ENCODE measurements around the gene RRP1.

DNA sequence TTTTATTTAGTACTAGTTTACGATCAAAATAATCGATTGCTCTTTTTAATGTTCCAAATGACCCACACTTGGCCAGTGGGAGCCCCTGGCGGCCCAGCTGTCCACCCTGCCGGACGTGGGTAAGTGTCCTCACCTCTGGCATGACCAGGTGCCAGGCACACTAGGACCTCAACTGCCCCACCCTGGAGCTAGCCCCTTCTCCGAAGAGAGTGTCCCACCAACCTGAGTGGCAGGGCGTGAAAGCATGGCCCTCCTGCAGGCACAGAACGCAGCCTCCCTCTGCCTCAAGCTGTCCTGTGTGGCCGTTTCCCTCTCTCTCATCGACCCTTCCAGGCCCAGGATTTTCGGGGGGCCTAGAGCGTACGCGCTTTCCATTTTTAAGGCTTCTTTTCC lies 42.8 kb downstream of the RRP1 start:
- no peak for TF ChIP-seq MYC (IDR thresholded peaks at IDR 0.05; ENCODE audit: low read depth, low read length)
- no peak for TF ChIP-seq MYC (CRISPR knock-in tag; IDR thresholded peaks at IDR 0.05; ENCODE audit: borderline replicate concordance, low read depth)
- no peak for TF ChIP-seq HDAC3 (IDR thresholded peaks at IDR 0.05; ENCODE audit: borderline replicate concordance, partially characterized antibody)
- no peak for TF ChIP-seq POLR2A (conservative IDR thresholded peaks at IDR 0.05)
- no peak for TF ChIP-seq CHCHD3 (CRISPR knock-in tag; IDR thresholded peaks at IDR 0.05)
- TF ChIP-seq, protein P1, sequence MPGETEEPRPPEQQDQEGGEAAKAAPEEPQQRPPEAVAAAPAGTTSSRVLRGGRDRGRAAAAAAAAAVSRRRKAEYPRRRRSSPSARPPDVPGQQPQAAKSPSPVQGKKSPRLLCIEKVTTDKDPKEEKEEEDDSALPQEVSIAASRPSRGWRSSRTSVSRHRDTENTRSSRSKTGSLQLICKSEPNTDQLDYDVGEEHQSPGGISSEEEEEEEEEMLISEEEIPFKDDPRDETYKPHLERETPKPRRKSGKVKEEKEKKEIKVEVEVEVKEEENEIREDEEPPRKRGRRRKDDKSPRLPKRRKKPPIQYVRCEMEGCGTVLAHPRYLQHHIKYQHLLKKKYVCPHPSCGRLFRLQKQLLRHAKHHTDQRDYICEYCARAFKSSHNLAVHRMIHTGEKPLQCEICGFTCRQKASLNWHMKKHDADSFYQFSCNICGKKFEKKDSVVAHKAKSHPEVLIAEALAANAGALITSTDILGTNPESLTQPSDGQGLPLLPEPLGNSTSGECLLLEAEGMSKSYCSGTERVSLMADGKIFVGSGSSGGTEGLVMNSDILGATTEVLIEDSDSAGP (CRISPR knock-in tag; IDR thresholded peaks at IDR 0.05): no peak
- no peak for TF ChIP-seq ETV5 (CRISPR knock-in tag; IDR thresholded peaks at IDR 0.05; ENCODE audit: low read depth)
- TF ChIP-seq ATF4 (CRISPR knock-in tag; IDR thresholded peaks at IDR 0.05): no peak
- no peak for TF ChIP-seq ARID3A (IDR thresholded peaks at IDR 0.05; ENCODE audit: borderline replicate concordance, low read depth, low read length)
- TF ChIP-seq ZNF384 (IDR thresholded peaks at IDR 0.05; ENCODE audit: low read depth, low read length): no peak
- no peak for TF ChIP-seq NR2C2 (CRISPR knock-in tag; IDR thresholded peaks at IDR 0.05)
- TF ChIP-seq NR2C2 (tag; IDR thresholded peaks at IDR 0.05): no peak
- TF ChIP-seq POLR2AphosphoS5 (IDR thresholded peaks at IDR 0.05; ENCODE audit: control insufficient read depth, insufficient read depth, low read depth, low read length): no peak

All from K562 (cell line).